Adrenal gland (tissue), 12 donors: ENCODE measurements around the gene TAF5L. TPM values are rescaled to one million over a fixed set of nuclear protein-coding genes. Genes with fewer than 3 reads are reported as not detected.

Experiments
- DNase-seq, 7 donors: peaks; one replicate each; pipeline ENCODE4 v3.0.0-alpha.2; 2019 to 2020
- H3K27ac ChIP-seq, 5 donors: fragments of 200-600 bp; sonication (generic) in 4 of 5; 1 replicate in 3 of 5; 2 replicates in 2 of 5; pipeline versions ENCODE4 v1.5.1 to v1.8.0; 2016 to 2020; ENCODE audit warnings: mild to moderate bottlenecking in 1 of 5
- H3K27me3 ChIP-seq: fragments of 200-600 bp; 2 replicates; pipeline ENCODE4 v1.8.0; 2021
- H3K36me3 ChIP-seq, 2 donors: fragments of 200-600 bp; replicated peaks in 1 of 2; 1 replicate in 1 of 2; 2 replicates in 1 of 2; pipeline versions ENCODE4 v1.5.1 to v1.8.0; 2018 to 2022
- H3K4me1 ChIP-seq, 2 donors: fragments of 200-600 bp; replicated peaks in 1 of 2; 1 replicate in 1 of 2; 2 replicates in 1 of 2; pipeline versions ENCODE4 v1.5.1 to v1.8.0; 2018 to 2021
- H3K4me3 ChIP-seq, 4 donors: fragments of 200-600 bp; sonication (generic) in 3 of 4; one replicate each; pipeline ENCODE4 v1.5.1; 2016 to 2018
- H3K9me3 ChIP-seq, 3 donors: fragments of 200-600 bp; sonication (generic) in 1 of 3; replicated peaks in 1 of 3; 1 replicate in 2 of 3; 2 replicates in 1 of 3; pipeline versions ENCODE4 v1.5.1 to v1.8.0; 2016 to 2021
- POLR2A ChIP-seq, 2 donors: fragments of 450-650 bp; IDR thresholded peaks; one replicate each; pipeline ENCODE4 v1.6.1; 2017; ENCODE audit warnings: antibody characterized with exemption in 2 of 2, mild to moderate bottlenecking in 2 of 2, moderate library complexity in 1 of 2
- WGBS, 4 donors: extraction: QIAGEN DNeasy Blood & Tissue Kit in 2 of 4; methylation state at CpG; one replicate each; pipeline versions ENCODE4 v1.1.5 to v1.1.7; 2013 to 2017; 5-methylcytosine and 5-hydroxymethylcytosine counted together
- intact Hi-C, 2 donors: fragments of 100-400 bp; cut with DNase I; formaldehyde crosslinking; loops; one replicate each; pipeline versions ENCODE4 v1.14.1 to v1.15.0; 2022 to 2023
- polyA plus RNA-seq, 3 donors: library from polyadenylated mRNA; stranded (reverse); fragments of 200-250 nt in 2 of 3; fragments of 350-450 nt in 1 of 3; fragmentation: Illumina TruSeq in 1 of 3; extraction: RNeasy Lipid Tissue Mini Kit (QIAGEN cat#74804) in 1 of 3; gene quantifications; one replicate each; pipeline ENCODE4 v1.2.3, GENCODE V29; 2013 to 2014
- total RNA-seq, 9 donors: library from RNA; depleted of rRNA in 4 of 9; stranded (reverse); fragments of >200 nt in 4 of 9; fragments of 120-200 nt in 1 of 9; fragmentation: NEBNext Ultra II Directional in 1 of 9; extraction: Animal tissue kit (Norgen Biotek cat#: 25700) in 1 of 9; gene quantifications; one replicate each; pipeline versions ENCODE4 v1.1.0 to v1.2.4, GENCODE V29; 2013 to 2023
- TF ChIP-seq, protein P1 (sequence below), 6 experiments: fragments of 450-650 bp in 4 of 6; fragments of 200-600 bp in 2 of 6; sonication (generic) in 1 of 6; IDR thresholded peaks; 1 replicate in 5 of 6; 2 replicates in 1 of 6; pipeline versions ENCODE4 v1.5.1 to v1.8.0; 2016 to 2021; ENCODE audit warnings: antibody characterized with exemption in 6 of 6, mild to moderate bottlenecking in 2 of 6, moderate library complexity in 1 of 6
- donor health status: healthy with polysubstance abuse.
- donor health status: Bipolar disorder and iron deficiency.
- donor health status: DM: yes; HTN: yes; CAD: no.
- donor health status: DM: no; HTN: no; CAD: no.
- donor health status: DM: no; HTN: no; CAD: no.
- donor health status: DM: yes; HTN: yes; CAD: no.

Gene TAF5L
- total and polyA plus RNA-seq, 12 donors: 5.4 to 16.0 (median 9.9) TPM

DNA sequence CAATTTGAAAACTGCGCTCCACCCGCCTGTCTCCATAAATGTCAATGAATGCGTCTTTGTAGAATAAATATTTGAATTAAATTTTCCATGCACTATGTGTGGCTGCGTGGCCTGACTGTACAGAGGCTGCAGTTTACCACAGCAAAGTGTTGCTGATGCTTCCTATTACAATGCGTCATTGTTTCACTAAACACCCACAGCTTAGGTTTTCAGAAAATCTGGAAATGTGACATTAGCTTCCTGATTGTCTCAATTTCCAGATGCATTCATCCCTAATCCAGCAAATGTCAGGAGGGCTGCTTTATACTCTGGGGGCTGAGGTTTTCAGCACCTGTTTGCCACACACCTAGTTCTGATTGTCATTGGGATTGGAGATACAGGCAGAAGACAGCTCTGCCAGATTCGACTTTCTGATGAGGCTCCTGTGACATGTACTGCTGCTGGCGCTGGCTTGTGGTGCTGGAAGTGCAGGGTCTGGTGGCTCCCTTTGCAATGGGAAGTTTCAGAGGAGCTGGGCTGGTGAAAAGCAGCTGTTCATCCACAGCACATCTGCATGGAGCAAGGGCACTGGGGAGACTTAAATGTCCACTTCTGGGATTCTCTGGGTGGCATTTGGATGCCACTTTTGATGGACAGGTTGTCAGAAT lies 40.1 kb upstream of the TAF5L start:
- H3K36me3 ChIP-seq: no peaks in the 10 kb centered on the region
- TF ChIP-seq POLR2A (IDR thresholded peaks at IDR 0.05): no peak
- TF ChIP-seq, protein P1, sequence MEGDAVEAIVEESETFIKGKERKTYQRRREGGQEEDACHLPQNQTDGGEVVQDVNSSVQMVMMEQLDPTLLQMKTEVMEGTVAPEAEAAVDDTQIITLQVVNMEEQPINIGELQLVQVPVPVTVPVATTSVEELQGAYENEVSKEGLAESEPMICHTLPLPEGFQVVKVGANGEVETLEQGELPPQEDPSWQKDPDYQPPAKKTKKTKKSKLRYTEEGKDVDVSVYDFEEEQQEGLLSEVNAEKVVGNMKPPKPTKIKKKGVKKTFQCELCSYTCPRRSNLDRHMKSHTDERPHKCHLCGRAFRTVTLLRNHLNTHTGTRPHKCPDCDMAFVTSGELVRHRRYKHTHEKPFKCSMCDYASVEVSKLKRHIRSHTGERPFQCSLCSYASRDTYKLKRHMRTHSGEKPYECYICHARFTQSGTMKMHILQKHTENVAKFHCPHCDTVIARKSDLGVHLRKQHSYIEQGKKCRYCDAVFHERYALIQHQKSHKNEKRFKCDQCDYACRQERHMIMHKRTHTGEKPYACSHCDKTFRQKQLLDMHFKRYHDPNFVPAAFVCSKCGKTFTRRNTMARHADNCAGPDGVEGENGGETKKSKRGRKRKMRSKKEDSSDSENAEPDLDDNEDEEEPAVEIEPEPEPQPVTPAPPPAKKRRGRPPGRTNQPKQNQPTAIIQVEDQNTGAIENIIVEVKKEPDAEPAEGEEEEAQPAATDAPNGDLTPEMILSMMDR (IDR thresholded peaks at IDR 0.05): no peak
- H3K27ac ChIP-seq: no peak overlapping the region
- intact Hi-C loops: no loop called here
- H3K27me3 ChIP-seq: no peaks in the 10 kb centered on the region
- no peak overlapping the region for H3K4me3 ChIP-seq
- 90 to 96% (median 95%) methylated on average over 5 to 7 of the region's 7 CpGs for WGBS, 4 donors
- no peaks in the 10 kb centered on the region for H3K4me1 ChIP-seq
- H3K9me3 ChIP-seq: no peaks in the 10 kb centered on the region
- DNase-seq: no peak

- peak in 4 of 7 donors; percentile 25 to 68 (median 30) for DNase-seq
Observed at GRCh38 chr1:229664133-229664689, 38.3 kb upstream of the TAF5L start.

GRCh38 chr1:229661897-229662296 lies 36.0 kb upstream of the TAF5L start:
- 80 to 85% (median 82%) methylated on average over 8 of the region's 8 CpGs for WGBS, 4 donors
- Histone ChIP-seq H3K4me3 (no peak overlapping the region), H3K36me3 (peaks cover 0 to 10% of the 10 kb centered on the region in 2 donors), H3K27ac (no peak overlapping the region), H3K27me3 (no peaks in the 10 kb centered on the region), H3K4me1 (no peaks in the 10 kb centered on the region), H3K9me3 (no peaks in the 10 kb centered on the region)
- intact Hi-C loops: loop anchor here in 1 of 2 donors (5.0 kb wide), 1 partner anchor 645 kb away; no protein-coding TSS in a partner anchor
- no peak for DNase-seq
- no peak for TF ChIP-seq POLR2A (IDR thresholded peaks at IDR 0.05)
- TF ChIP-seq, protein P1 (IDR thresholded peaks at IDR 0.05): no peak

More at GRCh38 chr1:229664133-229664689, 38.3 kb upstream of the TAF5L start:
- Histone ChIP-seq H3K36me3 (peaks cover 0 to 7% of the 10 kb centered on the region in 2 donors), H3K27me3 (no peaks in the 10 kb centered on the region), H3K4me3 (no peak overlapping the region), H3K9me3 (no peaks in the 10 kb centered on the region), H3K27ac (no peak overlapping the region), H3K4me1 (no peaks in the 10 kb centered on the region)
- TF ChIP-seq POLR2A (IDR thresholded peaks at IDR 0.05): no peak
- TF ChIP-seq, protein P1 (IDR thresholded peaks at IDR 0.05): no peak
- WGBS, 4 donors: 63 to 82% (median 73%) methylated on average over 9 of the region's 9 CpGs
- intact Hi-C loops: loop anchor here in 1 of 2 donors (5.0 kb wide), 1 partner anchor 643 kb away; no protein-coding TSS in a partner anchor

- DNase-seq: peak; percentile 82 to 91 (median 88)
- WGBS, 4 donors: 42 to 55% (median 45%) methylated on average over 18 to 19 of the region's 19 CpGs
- TF ChIP-seq, protein P1 (IDR thresholded peaks at IDR 0.05): peak; percentile 81 to 97 (median 94)
- no peak for TF ChIP-seq POLR2A (IDR thresholded peaks at IDR 0.05)
- intact Hi-C loops: loop anchor here in 1 of 2 donors (5.0 kb wide), 1 partner anchor 646 kb away; no protein-coding TSS in a partner anchor
- Histone ChIP-seq H3K4me3 (no peak overlapping the region), H3K27ac (no peak overlapping the region), H3K36me3 (peaks cover 0 to 10% of the 10 kb centered on the region in 2 donors), H3K4me1 (no peaks in the 10 kb centered on the region), H3K27me3 (no peaks in the 10 kb centered on the region), H3K9me3 (no peaks in the 10 kb centered on the region)
Observed at GRCh38 chr1:229661022-229661877, 35.3 kb upstream of the TAF5L start.
